ENCODE measurements around the gene EDNRA.

DNA sequence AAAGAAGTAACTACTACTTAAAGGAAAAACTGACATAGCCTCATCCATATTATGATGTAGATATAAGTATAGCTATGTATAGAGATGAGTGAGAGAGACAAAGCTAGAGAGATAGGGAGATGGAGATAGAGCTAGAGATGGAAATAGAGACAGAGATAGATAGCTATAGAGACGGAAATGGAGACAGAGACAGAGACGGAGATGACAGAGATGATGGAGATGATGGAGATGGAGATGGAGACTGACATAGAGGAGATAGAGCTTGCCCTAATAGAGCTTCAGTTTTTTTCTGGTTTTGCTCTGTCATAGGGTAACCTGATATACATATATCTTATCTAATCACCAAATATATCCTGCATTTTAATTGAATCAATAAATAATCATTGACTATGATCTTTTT is 4.3 kb downstream of the EDNRA start:
- TF ChIP-seq, protein P1, sequence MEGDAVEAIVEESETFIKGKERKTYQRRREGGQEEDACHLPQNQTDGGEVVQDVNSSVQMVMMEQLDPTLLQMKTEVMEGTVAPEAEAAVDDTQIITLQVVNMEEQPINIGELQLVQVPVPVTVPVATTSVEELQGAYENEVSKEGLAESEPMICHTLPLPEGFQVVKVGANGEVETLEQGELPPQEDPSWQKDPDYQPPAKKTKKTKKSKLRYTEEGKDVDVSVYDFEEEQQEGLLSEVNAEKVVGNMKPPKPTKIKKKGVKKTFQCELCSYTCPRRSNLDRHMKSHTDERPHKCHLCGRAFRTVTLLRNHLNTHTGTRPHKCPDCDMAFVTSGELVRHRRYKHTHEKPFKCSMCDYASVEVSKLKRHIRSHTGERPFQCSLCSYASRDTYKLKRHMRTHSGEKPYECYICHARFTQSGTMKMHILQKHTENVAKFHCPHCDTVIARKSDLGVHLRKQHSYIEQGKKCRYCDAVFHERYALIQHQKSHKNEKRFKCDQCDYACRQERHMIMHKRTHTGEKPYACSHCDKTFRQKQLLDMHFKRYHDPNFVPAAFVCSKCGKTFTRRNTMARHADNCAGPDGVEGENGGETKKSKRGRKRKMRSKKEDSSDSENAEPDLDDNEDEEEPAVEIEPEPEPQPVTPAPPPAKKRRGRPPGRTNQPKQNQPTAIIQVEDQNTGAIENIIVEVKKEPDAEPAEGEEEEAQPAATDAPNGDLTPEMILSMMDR (IDR thresholded peaks at IDR 0.05), result no peak
- no peak for TF ChIP-seq POLR2A (IDR thresholded peaks at IDR 0.05)
- TF ChIP-seq POLR2AphosphoS5 (IDR thresholded peaks at IDR 0.05), result no peak

All from breast epithelium (tissue), 3 donors.